Sigmoid colon (tissue), 7 donors: ENCODE results near the gene DYDC1. TPM values are rescaled to one million over a fixed set of nuclear protein-coding genes. Genes with fewer than 3 reads are reported as not detected.
"Not testable (repeated sequence)": the region's sequence is repeated elsewhere in the genome, so short reads cannot be mapped to it uniquely, and the experiment has no call there.

ENCODE experiments used
- DNase-seq: peaks from one replicate; pipeline ENCODE4 v3.0.0-alpha.2; 2019
- H3K27ac ChIP-seq, 4 donors: fragments of 200-600 bp; sonication (generic); one replicate each; pipeline ENCODE4 v1.5.1; 2016 to 2019; ENCODE audit warnings: mild to moderate bottlenecking in 1 of 4
- H3K27me3 ChIP-seq, 3 donors: fragments of 200-600 bp; sonication (generic); one replicate each; pipeline ENCODE4 v1.5.1; 2019; ENCODE audit warnings: mild to moderate bottlenecking in 1 of 3
- H3K36me3 ChIP-seq, 4 donors: fragments of 200-600 bp; sonication (generic); one replicate each; pipeline ENCODE4 v1.5.1; 2016 to 2019
- H3K4me1 ChIP-seq, 4 donors: fragments of 200-600 bp; sonication (generic); one replicate each; pipeline ENCODE4 v1.5.1; 2017 to 2019
- H3K4me3 ChIP-seq, 4 donors: fragments of 200-600 bp; sonication (generic); one replicate each; pipeline ENCODE4 v1.5.1; 2017 to 2019; ENCODE audit warnings: mild to moderate bottlenecking in 2 of 4, moderate library complexity in 1 of 4
- H3K9me3 ChIP-seq, 4 donors: fragments of 200-600 bp in 3 of 4; sonication (generic) in 3 of 4; one replicate each; pipeline versions ENCODE4 v1.5.1 to v1.6.1; 2013 to 2019
- CTCF ChIP-seq, 4 experiments: fragments of 450-650 bp in 3 of 4; fragments of 200-600 bp in 1 of 4; IDR thresholded peaks; one replicate each; pipeline ENCODE4 v1.5.1; 2016 to 2019; ENCODE audit warnings: antibody characterized with exemption in 4 of 4, mild to moderate bottlenecking in 3 of 4, moderate library complexity in 2 of 4
- EP300 ChIP-seq, 4 donors: sonication (generic); formaldehyde crosslinking; IDR thresholded peaks; one replicate each; pipeline ENCODE4 v1.6.1; 2017; ENCODE audit warnings: antibody characterized with exemption in 4 of 4
- POLR2A ChIP-seq, 2 donors: fragments of 450-650 bp; IDR thresholded peaks; one replicate each; pipeline ENCODE4 v1.6.1; 2016; ENCODE audit warnings: antibody characterized with exemption in 2 of 2, mild to moderate bottlenecking in 2 of 2, moderate library complexity in 2 of 2
- POLR2AphosphoS5 ChIP-seq, 4 donors: sonication (generic); formaldehyde crosslinking; IDR thresholded peaks; one replicate each; pipeline ENCODE4 v1.6.1; 2017; ENCODE audit warnings: antibody characterized with exemption in 4 of 4
- WGBS, 2 donors: extraction: QIAGEN DNeasy Blood & Tissue Kit; methylation state at CpG; one replicate each; pipeline ENCODE4 v1.1.7; 2013; 5-methylcytosine and 5-hydroxymethylcytosine counted together
- intact Hi-C: fragments of 100-400 bp; cut with DNase I; formaldehyde crosslinking; loops from one replicate; pipeline ENCODE4 v1.15.1; 2023
- polyA plus RNA-seq, 3 donors: library from polyadenylated mRNA; stranded (reverse); fragments of 200-250 nt; gene quantifications; one replicate each; pipeline ENCODE4 v1.2.3, GENCODE V29; 2013
- total RNA-seq, 4 donors: library from RNA; depleted of rRNA; stranded (reverse); fragments of >200 nt; gene quantifications; one replicate each; pipeline ENCODE4 v1.1.0, GENCODE V29; 2016
- donor health status: healthy with polysubstance abuse.
- donor health status: Bipolar disorder and iron deficiency.
- donor health status: healthy.

The DYDC1 gene
- total and polyA plus RNA-seq, 7 donors: not detected

- TF ChIP-seq EP300 (IDR thresholded peaks at IDR 0.05) (no peak), POLR2A (IDR thresholded peaks at IDR 0.05) (no peak), CTCF (IDR thresholded peaks at IDR 0.05) (no peak), POLR2AphosphoS5 (IDR thresholded peaks at IDR 0.05) (no peak)
- intact Hi-C loops: no loop called here
- no peak overlapping the region for H3K27ac ChIP-seq
- H3K27me3 ChIP-seq: no peaks in the 10 kb centered on the region
- no peak for DNase-seq
- H3K9me3 ChIP-seq: no peaks in the 10 kb centered on the region
- H3K4me1 ChIP-seq: no peaks in the 10 kb centered on the region
- no peaks in the 10 kb centered on the region for H3K36me3 ChIP-seq
- H3K4me3 ChIP-seq: no peak overlapping the region
- 73 to 87% methylated on average over 2 of the region's 2 CpGs for WGBS, 2 donors
Measured at GRCh38 chr10:80319318-80319717, 37.2 kb downstream of the DYDC1 start.

GRCh38 chr10:80318742-80319141 is 37.8 kb downstream of the DYDC1 start:
- H3K4me1 ChIP-seq: no peaks in the 10 kb centered on the region
- intact Hi-C loops: no loop called here
- no peak for TF ChIP-seq POLR2A (IDR thresholded peaks at IDR 0.05)
- no peak for TF ChIP-seq EP300 (IDR thresholded peaks at IDR 0.05)
- TF ChIP-seq POLR2AphosphoS5 (IDR thresholded peaks at IDR 0.05): no peak
- TF ChIP-seq CTCF (IDR thresholded peaks at IDR 0.05): no peak
- no peaks in the 10 kb centered on the region for H3K9me3 ChIP-seq
- no peaks in the 10 kb centered on the region for H3K27me3 ChIP-seq
- H3K27ac ChIP-seq: no peak overlapping the region
- H3K36me3 ChIP-seq: no peaks in the 10 kb centered on the region
- DNase-seq: no peak
- H3K4me3 ChIP-seq: no peak overlapping the region

GRCh38 chr10:80315391-80315790 is 41.2 kb downstream of the DYDC1 start:
- TF ChIP-seq POLR2AphosphoS5 (IDR thresholded peaks at IDR 0.05): no peak
- H3K27me3 ChIP-seq: no peaks in the 10 kb centered on the region
- DNase-seq: no peak
- H3K4me3 ChIP-seq: no peak overlapping the region
- intact Hi-C loops: no loop called here
- 91 to 96% methylated on average over 21 of the region's 21 CpGs for WGBS, 2 donors
- no peak overlapping the region for H3K27ac ChIP-seq
- no peaks in the 10 kb centered on the region for H3K36me3 ChIP-seq
- H3K4me1 ChIP-seq: no peaks in the 10 kb centered on the region
- H3K9me3 ChIP-seq: no peaks in the 10 kb centered on the region

GRCh38 chr10:80313523-80313922 is 43.0 kb downstream of the DYDC1 start:
- DNase-seq: no peak
- H3K27ac ChIP-seq: no peak overlapping the region
- H3K4me3 ChIP-seq: no peak overlapping the region
- WGBS, 2 donors: 77 to 94% methylated on average over 5 of the region's 5 CpGs
- no peak for TF ChIP-seq EP300 (IDR thresholded peaks at IDR 0.05)
- TF ChIP-seq CTCF (IDR thresholded peaks at IDR 0.05): no peak
- no peak for TF ChIP-seq POLR2AphosphoS5 (IDR thresholded peaks at IDR 0.05)
- no peak for TF ChIP-seq POLR2A (IDR thresholded peaks at IDR 0.05)
- no peaks in the 10 kb centered on the region for H3K27me3 ChIP-seq
- intact Hi-C loops: no loop called here
- H3K36me3 ChIP-seq: no peaks in the 10 kb centered on the region
- no peaks in the 10 kb centered on the region for H3K9me3 ChIP-seq
- H3K4me1 ChIP-seq: no peaks in the 10 kb centered on the region

GRCh38 chr10:80305989-80306388 is 50.6 kb downstream of the DYDC1 start:
- H3K4me3 ChIP-seq, H3K9me3 ChIP-seq, DNase-seq, H3K4me1 ChIP-seq, intact Hi-C loops, H3K27ac ChIP-seq, H3K27me3 ChIP-seq, H3K36me3 ChIP-seq: not testable (repeated sequence)
- WGBS, 2 donors: 90 to 93% methylated on average over 3 of the region's 3 CpGs

GRCh38 chr10:80296942-80297341 is 59.6 kb downstream of the DYDC1 start:
- Histone ChIP-seq H3K27ac (no peak overlapping the region), H3K9me3 (peaks cover 0 to 7% (median 2%) of the 10 kb centered on the region in 4 donors), H3K4me1 (no peaks in the 10 kb centered on the region), H3K4me3 (no peak overlapping the region), H3K27me3 (no peaks in the 10 kb centered on the region), H3K36me3 (no peaks in the 10 kb centered on the region)
- TF ChIP-seq EP300 (IDR thresholded peaks at IDR 0.05) (no peak), CTCF (IDR thresholded peaks at IDR 0.05) (no peak), POLR2A (IDR thresholded peaks at IDR 0.05) (no peak), POLR2AphosphoS5 (IDR thresholded peaks at IDR 0.05) (no peak)
- DNase-seq: no peak
- 86 to 87% methylated on average over 3 of the region's 3 CpGs for WGBS, 2 donors
- intact Hi-C loops: loop anchor here (10.0 kb wide), 1 partner anchor 498 kb away; no protein-coding TSS in a partner anchor
